GM21367 (cell line): Measurements from ENCODE around the gene CTBP2.
"Not testable (repeated sequence)": the region's sequence is repeated elsewhere in the genome, so short reads cannot be mapped to it uniquely, and the experiment has no call there.

Experiments
- ATAC-seq: cut with Tn5 transposase; IDR thresholded peaks from one replicate; pipeline ENCODE4 v1.9.1; 2021; ENCODE audit not compliant: unreplicated experiment

The CTBP2 gene

DNA sequence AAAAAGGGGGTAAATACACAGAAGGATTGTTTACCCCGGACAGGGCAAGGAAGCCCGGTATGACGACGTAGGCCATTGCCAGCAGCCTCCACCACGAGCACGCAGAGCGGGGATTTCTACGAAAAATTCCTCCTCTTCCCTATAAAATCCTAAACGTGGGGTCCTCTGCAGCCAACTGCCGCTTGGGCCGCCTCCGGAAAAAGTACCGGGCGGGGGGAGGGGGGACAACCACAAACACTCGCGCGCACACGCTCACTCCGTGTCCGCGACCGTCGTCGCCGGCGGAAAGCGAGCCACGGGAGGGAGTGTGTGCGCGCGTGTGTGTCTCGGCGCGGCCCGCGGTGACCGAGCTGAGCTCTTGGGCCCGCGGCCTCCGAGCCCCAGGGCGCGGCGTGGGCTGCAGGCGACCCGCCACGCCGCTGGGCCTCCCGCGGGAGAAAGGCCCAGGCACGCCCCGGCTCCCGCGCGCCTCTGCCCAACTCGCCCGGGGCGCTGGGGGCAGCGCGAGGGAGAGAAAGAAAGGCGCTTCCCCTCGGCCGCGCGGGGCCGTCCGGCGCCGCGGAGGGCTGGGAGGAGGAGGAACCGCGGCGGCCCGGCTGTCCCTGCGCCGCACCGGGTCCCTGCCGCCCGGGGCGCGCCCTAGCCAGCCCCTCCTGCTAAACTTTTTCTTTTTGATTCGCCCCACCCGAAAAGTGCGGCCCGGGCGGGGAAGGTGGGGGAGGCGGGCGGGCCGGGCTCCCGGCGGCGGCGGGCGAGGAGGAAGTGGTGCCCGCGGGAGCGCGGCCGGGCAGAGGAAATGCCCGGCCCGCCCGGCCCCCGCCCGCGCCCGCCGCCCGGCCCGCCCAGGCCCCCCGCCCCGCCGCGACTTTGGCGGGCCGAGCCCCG, 1.5 kb downstream of the CTBP2 start:
- no peak for ATAC-seq

- no peak for ATAC-seq
Measured at GRCh38 chr10:125158275-125158600, 2.1 kb downstream of the CTBP2 start.

DNA sequence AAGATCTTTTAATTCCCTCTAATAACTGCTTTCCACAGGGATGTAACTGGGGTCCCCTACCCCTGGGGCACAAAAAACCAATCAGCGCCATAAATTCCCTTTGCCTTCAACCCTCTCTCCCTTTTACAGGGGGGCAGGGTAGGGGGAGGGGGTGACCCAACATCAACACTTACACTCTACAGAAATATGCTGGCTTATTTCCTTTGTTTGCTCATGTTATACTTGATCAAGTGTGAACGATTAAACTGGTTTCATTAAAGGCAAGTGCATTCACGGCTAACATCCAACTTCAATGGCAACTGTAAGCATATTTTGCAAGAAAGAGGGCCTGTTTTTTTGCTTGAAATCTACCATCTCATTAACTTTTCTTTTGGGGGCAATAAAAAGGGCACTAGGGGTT, 2.9 kb downstream of the CTBP2 start:
- no peak for ATAC-seq

DNA sequence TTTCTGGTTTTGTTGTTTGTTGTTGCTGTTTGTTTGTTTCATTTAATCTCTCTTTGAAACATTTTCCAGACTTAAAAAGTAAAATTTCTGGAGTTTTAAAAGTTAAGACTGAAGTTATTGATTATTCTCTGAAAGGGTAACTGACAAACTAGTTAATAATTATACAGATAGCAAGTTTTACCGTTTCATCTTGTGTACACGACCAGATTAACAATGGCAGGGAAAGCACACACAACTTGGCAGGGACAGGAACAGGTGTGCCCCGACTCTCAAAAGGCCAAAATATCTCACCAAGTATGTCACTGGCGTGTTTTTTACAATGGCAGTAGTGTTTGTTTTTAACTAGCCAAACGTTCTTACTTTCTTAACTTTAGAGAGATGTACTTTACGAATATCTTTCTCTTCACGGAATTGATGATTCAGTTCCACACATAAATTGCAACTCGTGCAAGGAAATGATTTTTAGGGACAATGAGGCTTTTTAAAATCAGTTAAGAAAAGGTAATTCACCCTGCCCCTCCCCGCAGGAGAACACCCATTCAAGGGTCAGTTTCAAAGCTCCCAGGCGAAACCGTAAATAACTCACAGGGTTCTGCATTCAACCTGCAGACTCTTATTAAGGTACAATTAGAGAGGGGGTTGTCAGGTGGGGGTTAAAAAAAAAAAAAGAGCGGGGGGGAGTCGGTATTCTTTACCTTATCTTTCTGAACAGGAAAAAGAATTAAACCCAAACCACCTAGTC, 3.5 kb downstream of the CTBP2 start:
- ATAC-seq = no peak

DNA sequence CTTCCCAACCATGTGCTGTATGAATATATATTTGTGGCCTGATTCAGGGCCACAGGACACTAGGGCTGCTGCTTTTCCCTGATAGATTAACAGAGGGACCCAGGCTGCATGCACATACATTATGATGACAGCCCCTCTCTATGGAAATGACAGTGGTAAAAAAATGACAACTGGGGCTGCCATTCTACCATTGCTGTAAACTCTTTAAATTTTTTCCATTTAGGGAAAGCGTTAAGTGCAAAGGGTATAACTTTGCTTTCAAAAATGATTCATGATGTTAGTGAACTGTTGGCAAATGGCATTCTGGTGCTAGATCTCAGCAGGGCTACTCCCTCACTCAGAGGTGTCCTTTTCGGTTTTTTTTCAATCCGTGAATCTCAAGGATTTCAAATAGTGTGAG, 4.2 kb downstream of the CTBP2 start:
- ATAC-seq = no peak

DNA sequence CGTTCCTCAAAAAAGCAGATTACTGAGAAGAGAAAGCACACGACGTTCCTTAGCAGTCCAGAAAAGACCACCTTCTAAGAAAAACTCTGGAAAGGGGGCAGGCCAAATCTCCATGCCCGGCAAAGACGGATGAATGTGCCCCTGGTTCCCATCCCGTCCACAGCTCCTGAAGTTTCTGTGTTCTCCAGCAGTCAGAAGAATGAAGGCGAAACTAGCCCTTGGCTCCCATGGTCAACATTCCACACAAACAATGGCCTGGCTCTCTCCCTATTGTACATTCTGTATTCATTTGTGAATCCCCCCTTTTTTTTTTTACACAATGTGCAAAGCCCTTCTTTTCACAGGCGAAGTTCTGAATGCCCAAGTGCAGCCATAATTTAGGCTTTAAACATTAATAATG, 5.3 kb downstream of the CTBP2 start:
- ATAC-seq = no peak

GRCh38 chr10:125154529-125154928, 5.8 kb downstream of the CTBP2 start:
- ATAC-seq = no peak

DNA sequence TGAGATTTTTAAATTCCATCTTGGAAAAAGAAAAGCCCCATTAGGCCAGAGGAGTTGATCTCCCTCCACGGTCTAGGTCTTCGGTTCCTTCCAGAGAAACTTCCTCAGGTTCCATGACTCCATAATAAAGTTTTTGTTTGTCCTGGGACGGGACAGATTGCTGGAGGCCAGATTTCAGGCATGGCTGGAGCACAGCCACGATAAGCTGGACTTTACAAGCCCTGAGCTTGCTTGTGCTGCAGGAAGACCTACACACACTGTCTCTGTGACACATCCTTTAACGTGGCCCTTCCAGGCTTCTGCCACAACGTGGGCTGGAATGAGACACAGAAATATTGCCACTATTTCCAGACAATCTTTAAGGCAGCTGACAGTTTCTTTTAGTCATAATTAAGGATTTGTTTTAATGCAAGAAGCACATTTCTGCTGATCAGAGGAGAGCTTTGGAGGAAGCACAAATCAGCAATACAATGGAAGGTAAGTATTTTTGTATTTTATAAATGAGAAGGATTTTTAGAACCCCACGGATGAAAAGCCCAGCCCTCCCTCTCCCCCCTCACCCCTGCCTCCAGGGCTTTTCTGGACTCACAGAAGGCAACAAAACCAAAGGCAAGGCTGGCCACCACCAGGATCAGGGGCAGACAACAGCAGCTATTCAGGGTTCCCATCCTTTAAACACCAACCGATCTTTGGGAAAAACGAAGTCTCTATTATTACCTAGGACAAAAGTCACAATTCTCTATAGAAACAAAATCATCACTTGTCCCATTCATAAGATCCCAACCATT, 6.5 kb downstream of the CTBP2 start:
- no peak for ATAC-seq

DNA sequence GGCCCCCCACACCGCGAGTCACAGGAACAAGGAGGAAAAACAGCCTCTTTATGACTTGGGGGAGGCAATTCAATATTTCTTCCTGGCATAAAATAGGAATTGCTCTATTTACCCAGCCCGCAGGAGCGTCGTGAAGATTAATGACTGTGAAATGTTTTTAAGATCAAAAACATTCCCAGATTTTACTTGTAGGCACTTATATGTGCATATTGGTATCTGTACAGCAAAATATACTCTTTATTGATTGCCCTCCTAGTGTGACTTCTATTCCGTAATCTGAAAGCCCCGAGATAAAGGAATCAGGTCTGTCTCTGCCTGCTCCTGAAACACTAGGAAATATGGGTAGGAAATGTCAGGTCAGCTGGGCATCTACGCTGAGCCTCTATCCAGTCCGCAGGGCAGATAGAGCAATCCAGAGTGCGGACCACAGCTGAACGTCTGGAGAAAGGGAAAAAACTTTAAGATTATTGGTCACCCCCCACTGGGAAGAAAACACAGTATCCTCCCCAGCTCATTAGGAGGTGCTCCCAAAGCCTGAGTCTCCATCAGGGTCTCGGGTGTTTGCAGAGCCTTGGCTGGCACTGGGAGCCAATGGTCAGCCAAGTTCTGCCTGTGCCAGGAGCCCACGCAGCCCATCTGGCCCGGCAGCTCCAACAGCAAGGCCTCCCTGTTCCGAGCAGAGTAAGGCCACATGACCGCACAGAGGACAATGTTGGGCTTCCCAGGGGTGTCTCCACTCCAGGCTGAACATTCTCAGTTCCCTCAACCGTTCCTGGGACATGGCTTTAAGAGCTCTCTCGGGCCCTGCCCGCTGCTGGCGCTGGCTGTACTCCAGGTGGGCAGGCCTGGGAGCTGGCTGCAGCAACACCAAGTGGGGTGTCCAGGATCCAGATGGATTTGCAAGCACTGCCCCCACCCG, 7.7 kb downstream of the CTBP2 start:
- no peak for ATAC-seq

DNA sequence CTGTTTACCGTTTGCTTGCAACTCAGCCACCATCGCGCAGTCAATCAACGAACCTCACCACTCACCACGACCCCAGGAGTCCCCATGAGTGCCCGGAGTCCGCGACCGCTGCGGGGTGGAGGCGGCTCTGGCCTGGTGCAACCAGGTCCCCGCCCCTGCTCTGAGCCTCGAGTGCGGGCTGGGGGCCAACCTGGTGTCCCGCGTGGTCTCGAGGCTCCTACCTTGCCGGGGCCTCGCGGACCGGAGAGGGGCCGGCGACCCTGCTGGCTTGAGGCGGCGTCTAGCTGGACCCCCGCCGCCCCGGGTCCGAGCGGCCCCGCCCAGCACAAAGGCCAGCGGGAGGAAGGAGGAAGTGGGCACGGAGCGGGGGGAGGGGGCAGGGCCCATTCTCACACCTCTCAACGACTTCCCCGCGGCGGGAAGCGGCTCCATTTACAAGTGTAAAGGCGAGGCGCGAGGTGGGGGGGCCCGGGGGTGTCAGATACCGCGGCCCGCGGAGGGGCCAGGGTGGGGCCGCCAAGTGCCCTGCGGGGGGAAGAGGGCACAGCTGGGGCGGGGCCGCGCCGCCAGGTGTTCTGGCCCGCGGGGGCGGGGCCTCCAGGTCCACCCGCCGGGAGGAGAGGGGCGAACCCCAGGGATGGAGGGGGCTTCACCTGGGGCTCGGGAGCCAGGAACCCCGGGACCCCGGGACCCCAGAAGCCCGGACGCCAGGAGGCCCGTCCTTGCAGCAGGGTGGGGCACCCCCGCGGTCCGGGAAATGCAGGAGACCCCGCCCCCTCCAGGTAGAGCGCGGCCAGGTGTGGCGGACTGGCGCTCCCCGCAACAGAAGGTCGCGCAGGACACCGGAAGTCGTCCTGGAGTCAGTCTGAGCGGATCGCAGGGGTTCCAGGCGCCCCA, 8.6 kb downstream of the CTBP2 start:
- no peak for ATAC-seq

- no peak for ATAC-seq
Measured at GRCh38 chr10:125151170-125151552, 9.2 kb downstream of the CTBP2 start.

DNA sequence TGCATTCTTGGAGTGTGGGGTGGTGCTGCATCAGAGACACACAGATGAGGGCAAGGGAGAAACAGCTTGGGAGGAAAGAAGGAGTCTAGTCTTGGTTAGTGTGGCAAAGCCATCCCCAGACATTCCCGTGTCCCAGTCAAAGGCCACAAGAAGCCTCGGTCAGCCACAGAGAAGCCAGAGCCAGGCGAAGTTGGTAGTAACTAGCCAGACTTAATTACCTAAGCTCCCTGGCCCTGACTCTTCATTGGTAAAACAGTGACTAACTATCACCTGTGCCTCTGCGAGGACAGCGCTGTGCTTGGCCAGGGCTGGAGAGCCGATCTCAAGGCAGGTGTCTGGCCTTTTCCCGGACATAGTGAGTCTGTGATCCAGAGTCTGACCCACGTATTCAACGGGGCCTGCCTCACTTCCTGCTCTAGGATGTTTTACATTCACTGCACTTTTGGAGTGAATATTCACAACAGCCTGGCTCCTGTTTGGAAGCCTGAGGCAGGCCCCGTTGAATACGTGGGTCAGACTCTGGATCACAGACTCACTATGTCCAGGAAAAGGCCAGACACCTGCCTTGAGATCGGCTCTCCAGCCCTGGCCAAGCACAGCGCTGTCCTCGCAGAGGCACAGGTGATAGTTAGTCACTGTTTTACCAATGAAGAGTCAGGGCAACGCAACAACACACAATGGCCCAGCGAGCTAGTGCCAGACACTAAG, 9.8 kb downstream of the CTBP2 start:
- not testable (repeated sequence) for ATAC-seq

DNA sequence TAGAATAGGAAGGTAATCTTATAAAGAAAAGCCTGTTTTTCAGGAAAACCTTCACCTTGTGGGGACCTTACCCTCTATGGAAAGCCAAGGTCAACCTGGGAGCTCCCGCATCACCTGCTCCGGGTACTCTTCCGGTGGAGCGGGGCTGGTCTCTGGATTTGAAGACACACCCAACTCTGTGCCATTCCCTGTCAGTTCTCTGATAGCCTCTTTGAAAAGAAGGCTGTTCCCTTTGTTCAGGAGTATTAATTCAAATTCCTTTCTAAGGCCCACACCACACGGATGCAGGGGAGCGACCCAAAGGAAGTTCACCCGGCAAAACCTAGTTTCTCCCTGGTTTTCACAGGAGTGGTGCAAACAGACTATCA, 10.7 kb downstream of the CTBP2 start:
- ATAC-seq = no peak

GRCh38 chr10:125149036-125149679, 11.2 kb downstream of the CTBP2 start:
- ATAC-seq = no peak

DNA sequence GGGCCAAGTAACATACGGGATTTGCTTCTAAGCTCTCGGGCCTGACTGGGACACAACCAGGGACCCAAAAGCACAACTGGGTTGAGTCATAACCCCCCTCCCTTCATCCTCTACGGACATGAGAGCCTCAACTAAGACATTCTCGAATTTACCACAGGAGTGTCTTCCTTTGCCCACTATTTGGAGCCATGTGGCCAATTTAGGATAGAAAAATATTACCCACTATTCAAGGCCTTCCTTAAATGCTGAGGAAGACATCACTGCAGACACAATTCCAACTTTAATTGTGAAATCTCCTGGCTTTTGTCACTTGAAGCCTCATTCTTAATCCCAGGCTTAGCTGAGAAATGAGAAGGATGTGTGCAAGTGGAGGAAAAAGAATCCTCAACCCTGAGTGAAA, 11.8 kb downstream of the CTBP2 start:
- no peak for ATAC-seq

DNA sequence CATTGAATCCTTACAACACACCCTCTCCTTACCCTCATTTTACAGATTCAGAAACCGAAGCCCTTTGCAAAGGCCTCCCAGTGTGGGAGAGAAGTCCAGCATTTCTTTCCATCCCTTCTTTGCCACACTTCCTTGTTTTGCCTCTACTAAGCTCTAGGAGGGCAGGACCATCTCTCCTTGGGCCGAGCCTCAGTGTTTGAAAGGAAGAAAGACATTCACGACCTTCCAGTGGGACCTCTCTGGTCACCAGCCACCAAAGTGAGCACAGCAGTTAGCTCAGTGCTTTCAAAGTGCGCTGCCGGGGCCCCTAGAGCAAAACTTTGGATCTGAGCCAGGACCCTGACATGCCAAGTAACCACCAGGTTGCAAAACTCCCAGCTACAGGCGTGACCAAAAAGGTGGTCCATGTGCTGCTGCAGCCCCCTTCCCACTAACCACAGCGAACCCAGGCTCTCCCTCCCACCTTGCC, 12.4 kb downstream of the CTBP2 start:
- no peak for ATAC-seq

GRCh38 chr10:125146791-125147579, 13.4 kb downstream of the CTBP2 start:
- no peak for ATAC-seq

DNA sequence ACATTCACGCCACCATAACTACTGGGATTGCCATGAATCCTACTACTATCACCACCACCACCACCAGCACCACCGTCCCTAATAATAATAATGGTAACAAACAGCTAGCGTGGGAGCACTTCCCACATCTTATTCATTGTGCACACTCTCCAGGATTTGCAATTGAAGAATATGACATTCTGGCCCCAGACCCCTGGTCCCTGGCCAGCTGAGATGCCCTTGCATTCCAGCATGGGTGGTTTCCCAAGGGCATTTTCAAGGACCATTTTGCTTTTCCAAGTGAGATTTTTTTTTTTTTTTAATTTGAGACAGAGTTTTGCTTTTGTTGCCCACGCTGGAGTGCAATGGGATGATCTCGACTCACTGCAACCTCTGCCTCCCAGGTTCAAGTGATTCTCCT, 14.7 kb downstream of the CTBP2 start:
- no peak for ATAC-seq
